Mesothelial cell of epicardium (in vitro differentiated cells): ENCODE measurements around the gene CSPG4. TPM values are rescaled to one million over a fixed set of nuclear protein-coding genes. Genes with fewer than 3 reads are reported as not detected.

Experiments
- DNase-seq, 2 experiments: peaks; one replicate each; pipeline ENCODE4 v3.0.0; 2021; ENCODE audit warnings: low spot score in 2 of 2; ENCODE audit not compliant: unreplicated experiment in 2 of 2
- H3K27ac Mint-ChIP-seq: 2 replicates; pipeline ENCODE4 v1.8.0; 2021; ENCODE audit warnings: mixed read lengths
- H3K27me3 Mint-ChIP-seq: 2 replicates; pipeline ENCODE4 v1.8.0; 2021; ENCODE audit warnings: low read depth, mixed read lengths
- H3K36me3 Mint-ChIP-seq: 2 replicates; pipeline ENCODE4 v1.8.0; 2021; ENCODE audit warnings: mixed read lengths
- H3K4me1 Mint-ChIP-seq: 2 replicates; pipeline ENCODE4 v1.8.0; 2021; ENCODE audit warnings: mixed read lengths
- H3K4me3 Mint-ChIP-seq: 2 replicates; pipeline ENCODE4 v1.8.0; 2021; ENCODE audit warnings: mild to moderate bottlenecking, moderate library complexity, mixed read lengths
- H3K9me3 Mint-ChIP-seq: 2 replicates; pipeline ENCODE4 v1.8.0; 2021; ENCODE audit warnings: mixed read lengths
- CTCF ChIP-seq: fragments of 200-600 bp; sonication (generic); IDR thresholded peaks from one replicate; pipeline ENCODE4 v1.5.0; 2021; ENCODE audit warnings: antibody characterized with exemption; ENCODE audit not compliant: unreplicated experiment
- total RNA-seq: library from RNA; stranded (reverse); gene quantifications from 3 replicates; pipeline ENCODE4 v1.2.1, GENCODE V29; 2021

The CSPG4 gene
- total RNA-seq, 1 donor from 2014 or later, result 11.4 TPM

- Mint-ChIP-seq H3K27ac (no peak overlapping the region), H3K27me3 (no peaks in the 10 kb centered on the region), H3K36me3 (no peaks in the 10 kb centered on the region), H3K9me3 (no peaks in the 10 kb centered on the region), H3K4me3 (no peak overlapping the region), H3K4me1 (peaks cover 33% of the 10 kb centered on the region)
- TF ChIP-seq CTCF, result no peak
- DNase-seq, result no peak
Measured at GRCh38 chr15:75656813-75657212, 55.8 kb downstream of the CSPG4 start.

GRCh38 chr15:75656331-75656730, 56.3 kb downstream of the CSPG4 start:
- Mint-ChIP-seq H3K27ac (no peak overlapping the region), H3K9me3 (no peaks in the 10 kb centered on the region), H3K27me3 (no peaks in the 10 kb centered on the region), H3K36me3 (no peaks in the 10 kb centered on the region), H3K4me3 (no peak overlapping the region), H3K4me1 (peaks cover 33% of the 10 kb centered on the region)
- no peak for DNase-seq
- TF ChIP-seq CTCF, result no peak

GRCh38 chr15:75655931-75656330, 56.7 kb downstream of the CSPG4 start:
- H3K36me3 Mint-ChIP-seq, result no peaks in the 10 kb centered on the region
- no peak for DNase-seq
- H3K4me1 Mint-ChIP-seq, result peaks cover 35% of the 10 kb centered on the region
- no peak overlapping the region for H3K27ac Mint-ChIP-seq
- no peak overlapping the region for H3K4me3 Mint-ChIP-seq
- no peaks in the 10 kb centered on the region for H3K9me3 Mint-ChIP-seq
- no peak for TF ChIP-seq CTCF
- no peaks in the 10 kb centered on the region for H3K27me3 Mint-ChIP-seq

- no peaks in the 10 kb centered on the region for H3K27me3 Mint-ChIP-seq
- no peak for TF ChIP-seq CTCF
- no peak for DNase-seq
- H3K4me1 Mint-ChIP-seq, result peaks cover 43% of the 10 kb centered on the region
- H3K36me3 Mint-ChIP-seq, result no peaks in the 10 kb centered on the region
- no peak overlapping the region for H3K27ac Mint-ChIP-seq
- H3K4me3 Mint-ChIP-seq, result no peak overlapping the region
- H3K9me3 Mint-ChIP-seq, result no peaks in the 10 kb centered on the region
Measured at GRCh38 chr15:75654201-75654907, 58.3 kb downstream of the CSPG4 start.

GRCh38 chr15:75653347-75653913, 59.2 kb downstream of the CSPG4 start:
- H3K27me3 Mint-ChIP-seq, result no peaks in the 10 kb centered on the region
- H3K36me3 Mint-ChIP-seq, result no peaks in the 10 kb centered on the region
- H3K27ac Mint-ChIP-seq, result no peak overlapping the region
- H3K4me1 Mint-ChIP-seq, result peaks cover 53% of the 10 kb centered on the region
- TF ChIP-seq CTCF, result no peak
- H3K9me3 Mint-ChIP-seq, result no peaks in the 10 kb centered on the region
- H3K4me3 Mint-ChIP-seq, result no peak overlapping the region
- no peak for DNase-seq
